ENCODE measurements around the gene MTHFD1. TPM values are rescaled to one million over a fixed set of nuclear protein-coding genes. Genes with fewer than 3 reads are reported as not detected.

Gene MTHFD1
- total and polyA plus RNA-seq, 7 donors, result 34.7 to 77.4 (median 57.4) TPM

DNA sequence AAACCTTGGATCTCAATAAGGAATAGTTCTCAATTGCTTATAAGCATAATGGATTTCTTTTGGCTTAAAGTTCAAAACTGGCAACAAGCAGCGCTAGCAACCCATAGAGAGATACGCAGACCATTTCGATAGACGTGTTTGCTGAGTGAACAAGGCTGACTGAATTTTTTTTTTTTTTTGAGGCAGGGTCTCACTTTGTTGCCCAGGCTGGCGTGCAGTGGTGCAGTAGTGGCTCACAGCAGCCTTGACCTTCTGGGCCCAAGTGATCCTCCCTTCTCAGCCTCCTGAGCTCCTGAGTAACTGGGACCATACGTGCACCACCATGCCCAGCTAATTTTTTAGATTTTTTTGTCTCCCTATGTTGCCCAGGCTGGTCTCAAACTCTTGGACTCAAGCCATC, 75.7 kb downstream of the MTHFD1 start:
- intact Hi-C loops (cut with DNase I), result no loop called here
- H3K4me3 ChIP-seq, result no peak overlapping the region
- no peak overlapping the region for H3K27ac ChIP-seq
- TF ChIP-seq, protein P1, sequence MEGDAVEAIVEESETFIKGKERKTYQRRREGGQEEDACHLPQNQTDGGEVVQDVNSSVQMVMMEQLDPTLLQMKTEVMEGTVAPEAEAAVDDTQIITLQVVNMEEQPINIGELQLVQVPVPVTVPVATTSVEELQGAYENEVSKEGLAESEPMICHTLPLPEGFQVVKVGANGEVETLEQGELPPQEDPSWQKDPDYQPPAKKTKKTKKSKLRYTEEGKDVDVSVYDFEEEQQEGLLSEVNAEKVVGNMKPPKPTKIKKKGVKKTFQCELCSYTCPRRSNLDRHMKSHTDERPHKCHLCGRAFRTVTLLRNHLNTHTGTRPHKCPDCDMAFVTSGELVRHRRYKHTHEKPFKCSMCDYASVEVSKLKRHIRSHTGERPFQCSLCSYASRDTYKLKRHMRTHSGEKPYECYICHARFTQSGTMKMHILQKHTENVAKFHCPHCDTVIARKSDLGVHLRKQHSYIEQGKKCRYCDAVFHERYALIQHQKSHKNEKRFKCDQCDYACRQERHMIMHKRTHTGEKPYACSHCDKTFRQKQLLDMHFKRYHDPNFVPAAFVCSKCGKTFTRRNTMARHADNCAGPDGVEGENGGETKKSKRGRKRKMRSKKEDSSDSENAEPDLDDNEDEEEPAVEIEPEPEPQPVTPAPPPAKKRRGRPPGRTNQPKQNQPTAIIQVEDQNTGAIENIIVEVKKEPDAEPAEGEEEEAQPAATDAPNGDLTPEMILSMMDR (IDR thresholded peaks at IDR 0.05), result no peak
- ATAC-seq (no peak), DNase-seq (no peak)
- H3K9me3 ChIP-seq, result no peaks in the 10 kb centered on the region
- H3K27me3 ChIP-seq (ENCODE audit: insufficient read depth in 3 of 3, low read length in 2 of 3), result no peaks in the 10 kb centered on the region
- H3K36me3 ChIP-seq (ENCODE audit: insufficient read depth in 1 of 2, low read depth in 1 of 2), result peaks cover 0 to 18% of the 10 kb centered on the region in 2 donors
- 93 to 99% (median 96%) methylated on average over 6 of the region's 6 CpGs for WGBS, 3 donors
- peaks cover 3% of the 10 kb centered on the region for H3K4me1 ChIP-seq

GRCh38 chr14:64464651-64465050, 76.5 kb downstream of the MTHFD1 start:
- no peak for DNase-seq
- intact Hi-C loops (cut with DNase I), result no loop called here
- peak overlapping the region; percentile 76 for H3K4me3 ChIP-seq
- peaks cover 0 to 12% of the 10 kb centered on the region in 2 donors for H3K36me3 ChIP-seq (ENCODE audit: insufficient read depth in 1 of 2, low read depth in 1 of 2)
- H3K4me1 ChIP-seq, result peaks cover 3% of the 10 kb centered on the region
- TF ChIP-seq, protein P1 (IDR thresholded peaks at IDR 0.05), result no peak
- H3K27me3 ChIP-seq (ENCODE audit: insufficient read depth in 3 of 3, low read length in 2 of 3), result no peaks in the 10 kb centered on the region
- 22 to 23% (median 22%) methylated on average over 6 of the region's 6 CpGs for WGBS, 3 donors
- no peak for ATAC-seq
- H3K27ac ChIP-seq, result no peak overlapping the region
- H3K9me3 ChIP-seq, result no peaks in the 10 kb centered on the region

- Histone ChIP-seq H3K9me3 (no peaks in the 10 kb centered on the region), H3K4me3 (peak within 1 kb of the TSS; percentile 76), H3K36me3 (ENCODE audit: insufficient read depth in 1 of 2, low read depth in 1 of 2) (peaks cover 0 to 7% of the 10 kb centered on the region in 2 donors), H3K27ac (no peak within 1 kb of the TSS), H3K27me3 (ENCODE audit: insufficient read depth in 3 of 3, low read length in 2 of 3) (no peaks in the 10 kb centered on the region), H3K4me1 (peaks cover 3% of the 10 kb centered on the region)
- peak; percentile 41 to 67 for DNase-seq
- intact Hi-C loops (cut with DNase I), result no loop called here
- ATAC-seq, result peak; percentile 78 to 84 (median 82)
- 0 to 1% (median 1%) methylated on average over 48 to 74 of the region's 74 CpGs for WGBS, 3 donors
- TF ChIP-seq, protein P1 (IDR thresholded peaks at IDR 0.05), result no peak
Measured at GRCh38 chr14:64465191-64465822, 77.2 kb downstream of the MTHFD1 start, which contains the start of gene AKAP5. AKAP5 (plus strand) TSS chr14:64465499; CDS start chr14:64468395, 2,896 bp downstream.

DNA sequence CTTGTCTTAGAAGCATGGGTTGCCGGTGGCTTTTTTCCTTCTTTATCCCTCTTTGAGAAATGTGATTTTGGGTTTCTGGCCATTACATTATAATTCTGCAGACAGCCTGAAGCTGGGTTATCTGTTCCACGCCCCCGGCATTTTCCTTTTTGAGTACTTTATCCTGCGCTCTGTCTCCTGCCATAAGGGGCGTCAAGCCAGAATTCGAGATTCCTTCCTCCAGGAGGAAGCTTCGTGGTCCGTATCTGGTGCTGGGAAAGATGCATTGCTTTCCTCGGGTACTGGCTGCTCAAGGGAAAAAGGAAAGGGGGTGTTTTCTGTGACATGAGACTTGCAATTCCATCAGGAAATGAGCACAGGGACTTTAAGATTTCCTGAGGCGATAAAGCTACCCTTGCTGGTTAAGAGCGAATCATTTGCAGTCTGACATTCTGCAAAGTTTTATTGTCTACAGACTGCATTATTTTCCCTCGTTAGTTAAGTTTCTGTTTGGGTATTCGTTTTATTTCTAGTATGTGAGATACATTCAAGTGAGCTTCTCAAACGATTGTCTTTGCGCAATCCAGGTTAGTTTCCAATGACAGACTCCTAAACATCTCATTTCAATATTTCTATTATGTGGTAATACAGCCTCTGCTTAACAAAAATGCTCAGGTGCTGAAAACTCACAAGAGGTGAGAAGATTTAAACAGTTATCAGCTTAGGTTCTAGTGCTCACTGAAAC, 77.8 kb downstream of the MTHFD1 start:
- Histone ChIP-seq H3K36me3 (ENCODE audit: insufficient read depth in 1 of 2, low read depth in 1 of 2) (peaks cover 0 to 7% of the 10 kb centered on the region in 2 donors), H3K4me1 (peaks cover 3% of the 10 kb centered on the region), H3K27me3 (ENCODE audit: insufficient read depth in 3 of 3, low read length in 2 of 3) (no peaks in the 10 kb centered on the region), H3K27ac (no peak overlapping the region), H3K4me3 (peak overlapping the region; percentile 76), H3K9me3 (no peaks in the 10 kb centered on the region)
- WGBS, 3 donors, result 12 to 16% (median 13%) methylated on average over 15 of the region's 15 CpGs
- DNase-seq (no peak), ATAC-seq (peak in 3 of 4 donors; percentile 42 to 72 (median 61))
- intact Hi-C loops (cut with DNase I), result no loop called here
- TF ChIP-seq, protein P1 (IDR thresholded peaks at IDR 0.05), result no peak

All from psoas muscle (tissue), 8 donors.